ENCODE results near the gene BCAS1.

- no peak for TF ChIP-seq JUND (IDR thresholded peaks at IDR 0.05; ENCODE audit: low read depth, low read length)
- no peak for TF ChIP-seq POLR2A (IDR thresholded peaks at IDR 0.05; ENCODE audit: low read depth, low read length)
- TF ChIP-seq ATF2 (IDR thresholded peaks at IDR 0.05; ENCODE audit: low read length), result no peak
- TF ChIP-seq, protein P1, sequence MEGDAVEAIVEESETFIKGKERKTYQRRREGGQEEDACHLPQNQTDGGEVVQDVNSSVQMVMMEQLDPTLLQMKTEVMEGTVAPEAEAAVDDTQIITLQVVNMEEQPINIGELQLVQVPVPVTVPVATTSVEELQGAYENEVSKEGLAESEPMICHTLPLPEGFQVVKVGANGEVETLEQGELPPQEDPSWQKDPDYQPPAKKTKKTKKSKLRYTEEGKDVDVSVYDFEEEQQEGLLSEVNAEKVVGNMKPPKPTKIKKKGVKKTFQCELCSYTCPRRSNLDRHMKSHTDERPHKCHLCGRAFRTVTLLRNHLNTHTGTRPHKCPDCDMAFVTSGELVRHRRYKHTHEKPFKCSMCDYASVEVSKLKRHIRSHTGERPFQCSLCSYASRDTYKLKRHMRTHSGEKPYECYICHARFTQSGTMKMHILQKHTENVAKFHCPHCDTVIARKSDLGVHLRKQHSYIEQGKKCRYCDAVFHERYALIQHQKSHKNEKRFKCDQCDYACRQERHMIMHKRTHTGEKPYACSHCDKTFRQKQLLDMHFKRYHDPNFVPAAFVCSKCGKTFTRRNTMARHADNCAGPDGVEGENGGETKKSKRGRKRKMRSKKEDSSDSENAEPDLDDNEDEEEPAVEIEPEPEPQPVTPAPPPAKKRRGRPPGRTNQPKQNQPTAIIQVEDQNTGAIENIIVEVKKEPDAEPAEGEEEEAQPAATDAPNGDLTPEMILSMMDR (IDR thresholded peaks at IDR 0.05 in 2 of 3, conservative IDR thresholded peaks at IDR 0.05 in 1 of 3; ENCODE audit: control insufficient read depth in 2 of 3, extremely low read depth in 1 of 3, insufficient read depth in 1 of 3, low read depth in 3 of 3, low read length in 3 of 3), result no peak
- TF ChIP-seq REST (IDR thresholded peaks at IDR 0.05; ENCODE audit: low read depth, low read length), result no peak
- no peak for TF ChIP-seq ZNF217 (IDR thresholded peaks at IDR 0.05)
- no peak for TF ChIP-seq SMC3 (IDR thresholded peaks at IDR 0.05; ENCODE audit: borderline replicate concordance, low read length)
- no peak for TF ChIP-seq BMI1 (IDR thresholded peaks at IDR 0.05; ENCODE audit: borderline replicate concordance)
- no peak for TF ChIP-seq SMAD1 (IDR thresholded peaks at IDR 0.05; ENCODE audit: low read depth, partially characterized antibody)
- no peak for TF ChIP-seq FOXK2 (IDR thresholded peaks at IDR 0.05)
These were observed 166.1 kb downstream of the BCAS1 start for GRCh38 chr20:53904261-53904660.
